HG03108 (cell line): ENCODE measurements around the gene POR.
"Not testable (repeated sequence)": the region's sequence is repeated elsewhere in the genome, so short reads cannot be mapped to it uniquely, and the experiment has no call there.

Experiments used
- ATAC-seq: cut with Tn5 transposase; IDR thresholded peaks from one replicate; pipeline ENCODE4 v1.9.1; 2021; ENCODE audit warnings: moderate library complexity; ENCODE audit not compliant: unreplicated experiment

POR gene

DNA sequence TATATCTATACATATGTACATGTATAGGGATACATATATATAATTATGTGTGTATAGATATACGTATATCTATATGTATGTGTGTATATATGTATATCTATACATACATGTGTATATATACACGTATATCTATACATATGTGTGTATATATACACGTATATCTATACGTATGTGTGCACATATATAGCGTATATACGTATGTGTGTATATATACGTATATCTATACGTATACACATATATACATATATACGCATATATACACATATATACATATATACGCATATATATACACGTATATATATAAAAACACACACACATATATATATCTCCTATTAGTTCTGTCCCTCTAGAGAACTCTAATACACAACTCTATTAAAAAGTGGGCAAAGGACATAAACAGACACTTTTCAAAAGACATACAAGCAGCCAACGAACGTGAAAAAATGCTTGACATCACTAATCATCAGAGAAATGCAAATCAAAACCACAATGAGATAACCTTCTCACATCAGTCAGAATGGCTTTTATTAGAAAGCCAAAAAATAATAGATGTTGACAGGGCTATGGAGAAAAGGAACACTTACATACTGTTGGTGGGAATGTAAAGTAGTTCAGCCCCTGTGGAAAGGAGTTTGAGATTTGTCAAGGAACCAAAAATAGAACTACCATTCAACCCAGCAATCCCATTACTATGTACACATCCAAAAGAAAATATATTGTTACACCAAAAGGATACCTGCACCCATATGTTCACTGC, 101.4 kb downstream of the POR start:
- no peak for ATAC-seq

DNA sequence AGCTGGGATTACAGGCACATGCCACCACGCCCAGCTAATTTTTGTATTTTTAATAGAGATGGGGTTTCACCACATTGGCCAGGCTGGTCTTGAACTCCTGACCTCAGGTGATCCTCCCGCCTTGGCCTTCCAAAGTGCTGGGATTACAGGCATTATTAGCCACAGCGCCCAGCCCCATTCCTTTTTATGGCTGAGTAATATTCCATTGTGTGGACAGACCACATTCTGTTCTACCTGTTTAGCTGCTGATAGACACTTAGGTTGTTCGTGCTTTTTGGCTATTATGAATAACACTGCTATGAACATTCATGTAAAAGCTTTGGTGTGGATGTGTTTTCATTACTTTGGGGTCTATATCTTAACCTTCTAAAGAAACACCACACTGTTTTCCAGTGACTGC, 103.6 kb downstream of the POR start:
- not testable (repeated sequence) for ATAC-seq

DNA sequence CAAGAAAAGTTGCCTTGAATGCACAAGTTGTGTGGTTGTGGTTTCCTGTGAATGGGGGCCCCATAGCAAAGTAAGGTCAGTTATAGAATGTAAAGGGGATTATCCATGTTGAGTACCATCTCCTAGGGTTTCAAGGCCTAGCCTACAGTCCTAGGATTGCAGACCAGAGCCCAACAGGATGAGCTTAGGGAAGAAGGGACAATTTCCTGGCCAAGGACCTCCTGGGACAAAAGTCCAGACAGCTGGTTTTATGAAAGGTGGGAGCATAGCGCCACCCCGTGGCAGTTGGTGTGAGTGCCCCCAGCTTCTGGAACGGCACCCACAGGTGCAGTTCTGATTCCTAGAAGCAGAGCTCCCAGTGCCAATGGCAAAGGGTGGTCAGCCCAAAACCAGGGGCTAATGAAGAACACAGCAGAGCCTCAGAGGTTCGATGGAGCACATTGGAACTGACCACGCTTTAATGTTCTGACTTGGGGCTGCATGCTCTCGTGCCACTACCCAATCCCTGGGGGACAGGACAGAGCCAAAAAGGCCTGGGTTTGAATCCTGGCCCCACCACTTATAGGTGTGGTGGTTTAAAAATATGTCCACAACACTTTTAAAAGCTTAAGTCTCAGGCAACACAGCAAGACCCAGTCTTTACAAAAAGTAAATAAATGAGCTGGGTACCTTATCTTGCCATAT, 105.2 kb downstream of the POR start:
- ATAC-seq = no peak

DNA sequence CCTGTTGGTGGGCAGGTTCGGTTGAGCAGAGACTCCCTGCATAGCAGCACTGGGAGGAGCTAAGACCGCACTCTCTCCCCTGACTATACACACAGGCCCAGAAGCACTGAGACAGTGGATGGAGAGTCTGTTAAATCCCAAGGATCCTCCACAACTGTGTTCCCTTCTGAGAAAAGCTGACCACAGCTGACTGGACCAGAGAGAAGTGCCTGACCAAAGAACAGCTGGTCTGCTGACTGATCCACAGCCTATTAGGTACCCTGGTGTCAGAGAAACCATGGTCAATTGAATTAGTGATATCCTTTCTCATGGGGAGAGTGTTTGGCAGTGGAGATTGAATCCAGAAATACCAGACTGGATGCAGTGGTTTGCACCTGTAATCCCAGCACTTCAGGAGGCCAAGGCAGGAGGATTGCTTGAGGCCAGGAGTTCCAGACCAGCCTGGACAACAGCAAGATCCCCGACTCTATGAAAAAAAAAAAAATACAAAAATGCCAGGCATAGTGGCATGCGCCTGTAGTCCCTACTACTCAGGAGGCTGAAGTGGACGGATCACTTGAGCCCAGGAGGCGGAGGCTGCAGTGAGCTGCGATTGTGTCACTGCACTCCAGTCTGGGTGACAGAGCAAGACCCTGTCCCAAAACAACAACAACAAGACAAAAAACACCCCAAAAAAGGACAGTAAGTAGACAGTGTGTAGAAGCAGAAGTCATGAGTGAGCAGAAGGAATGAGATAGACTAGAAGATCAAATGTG, 107.2 kb downstream of the POR start:
- no peak for ATAC-seq

DNA sequence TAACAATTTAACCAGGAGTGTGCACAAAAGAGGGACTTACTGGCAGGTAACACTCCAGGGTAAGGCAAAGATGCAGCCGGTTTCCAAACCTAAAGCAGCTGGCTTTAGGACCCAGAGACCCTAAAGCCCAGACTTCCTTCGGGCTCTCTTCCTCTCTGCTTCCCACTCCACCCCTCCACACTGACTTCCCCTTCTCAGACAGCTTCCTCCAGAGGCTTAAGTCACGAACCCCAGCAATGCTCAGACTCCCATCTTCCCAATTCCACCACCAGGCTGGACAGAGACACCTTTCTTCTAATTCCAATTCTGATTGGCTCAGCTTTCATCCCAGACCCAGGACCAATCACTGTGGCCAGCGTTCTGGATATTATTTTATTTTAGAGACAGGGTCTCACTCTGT, 108.0 kb downstream of the POR start:
- no peak for ATAC-seq

DNA sequence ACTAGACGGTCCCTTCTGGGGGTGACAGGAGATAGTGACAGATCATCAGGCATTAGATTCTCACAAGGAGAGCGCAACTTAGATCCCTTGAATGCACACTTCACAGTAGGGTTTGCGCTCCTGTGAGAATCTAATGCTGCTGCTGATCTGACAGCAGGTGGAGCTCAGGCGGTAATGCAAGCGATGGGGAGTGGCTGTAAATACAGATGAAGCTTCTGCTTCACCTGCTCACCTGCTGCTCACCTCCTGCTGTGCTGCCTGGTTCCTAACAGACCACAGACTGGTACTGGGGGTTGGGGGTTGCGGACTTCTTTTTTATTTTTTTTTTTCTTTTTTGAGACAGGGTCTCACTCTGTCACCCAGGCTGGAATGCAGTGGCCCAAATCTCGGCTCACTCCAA, 114.7 kb downstream of the POR start:
- ATAC-seq = not testable (repeated sequence)

DNA sequence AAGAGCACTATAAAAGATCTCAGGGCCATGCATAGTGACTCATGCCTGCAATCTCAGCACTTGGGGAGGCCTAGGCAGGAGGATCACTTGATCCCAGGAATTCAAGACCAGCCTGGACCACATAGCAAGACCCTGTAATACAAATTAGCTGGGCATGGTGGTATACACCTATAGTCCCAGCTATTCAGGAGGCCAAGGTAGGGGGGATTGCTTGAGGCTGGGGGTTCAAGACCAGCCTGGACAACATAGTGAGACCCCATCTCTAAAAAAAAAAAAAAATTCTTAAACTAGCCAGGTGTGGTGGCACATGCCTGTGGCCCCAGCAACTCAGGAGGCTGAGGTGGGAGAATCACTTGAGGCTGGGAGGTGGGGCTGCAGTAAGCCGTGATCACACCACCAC, 117.0 kb downstream of the POR start:
- ATAC-seq = no peak
